Measurements from ENCODE around the gene FGF2.

The FGF2 gene

GRCh38 chr4:122895336-122895995 is 68.8 kb downstream of the FGF2 start:
- no peak for DNase-seq (ENCODE audit: low read depth)

- no peak for DNase-seq (ENCODE audit: low read depth)
Measured at GRCh38 chr4:122896270-122896669, 69.6 kb downstream of the FGF2 start.

DNA sequence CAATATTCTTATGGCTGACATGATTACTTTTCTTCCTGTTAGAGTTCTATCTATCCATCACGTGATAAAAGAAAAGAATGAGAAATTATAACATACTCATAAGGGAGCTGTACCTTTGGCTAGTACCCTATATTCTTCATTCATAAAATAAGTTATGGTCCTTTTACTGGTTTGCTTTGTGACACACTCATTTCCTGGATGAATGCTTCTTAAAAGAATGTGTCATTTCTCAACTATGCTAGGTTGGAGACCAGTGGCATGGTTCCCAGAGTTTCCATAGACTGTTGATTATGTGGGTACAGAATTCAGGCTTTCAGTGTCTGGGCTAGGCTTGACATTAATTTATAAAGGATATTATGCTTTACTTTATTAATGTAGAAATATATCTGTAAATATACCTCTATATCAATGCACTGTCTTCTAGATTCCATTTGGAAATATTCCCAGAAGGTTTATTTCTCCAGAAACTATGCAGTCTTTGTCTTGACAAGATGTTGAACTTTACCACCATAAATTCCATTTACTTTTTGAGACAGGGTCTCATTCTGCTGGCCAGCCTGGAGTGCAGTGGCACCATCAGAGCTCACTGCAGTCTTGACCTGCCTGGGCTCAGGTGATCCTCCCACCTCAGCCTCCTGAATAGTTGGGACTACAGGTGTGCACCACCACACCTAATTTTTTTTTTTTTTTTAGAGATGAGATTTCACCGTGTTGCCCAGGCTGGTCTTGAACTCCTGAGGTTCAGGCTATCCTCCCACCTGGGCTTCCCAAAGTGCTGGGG is 71.9 kb downstream of the FGF2 start:
- no peak for DNase-seq (ENCODE audit: low read depth)

GRCh38 chr4:122899682-122900081 is 73.1 kb downstream of the FGF2 start:
- no peak for DNase-seq (ENCODE audit: low read depth)

DNA sequence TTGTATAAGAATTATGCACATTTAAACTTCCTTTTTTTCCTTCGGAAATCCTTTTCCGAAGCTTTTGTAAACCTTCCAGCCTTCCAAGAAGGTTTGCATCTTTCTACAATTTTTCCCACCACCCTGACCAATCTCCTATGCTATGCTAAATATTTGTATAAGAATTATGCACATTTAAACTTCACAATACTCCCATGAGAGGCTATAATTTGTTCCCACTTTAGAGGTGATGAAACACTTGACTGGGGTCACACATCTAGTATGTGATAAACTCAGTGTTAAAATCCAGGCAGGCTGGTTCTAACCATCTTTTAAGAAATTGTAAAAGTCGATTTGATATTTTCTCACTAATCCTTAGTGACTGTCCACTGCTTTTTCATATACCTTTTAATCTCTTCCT is 73.7 kb downstream of the FGF2 start:
- no peak for DNase-seq (ENCODE audit: low read depth)

GRCh38 chr4:122901247-122902010 is 74.8 kb downstream of the FGF2 start:
- no peak for DNase-seq (ENCODE audit: low read depth)

- DNase-seq (ENCODE audit: low read depth): no peak
Measured at GRCh38 chr4:122903766-122904288, 77.2 kb downstream of the FGF2 start.

GRCh38 chr4:122906859-122907305 is 80.3 kb downstream of the FGF2 start:
- no peak for DNase-seq (ENCODE audit: low read depth)

DNA sequence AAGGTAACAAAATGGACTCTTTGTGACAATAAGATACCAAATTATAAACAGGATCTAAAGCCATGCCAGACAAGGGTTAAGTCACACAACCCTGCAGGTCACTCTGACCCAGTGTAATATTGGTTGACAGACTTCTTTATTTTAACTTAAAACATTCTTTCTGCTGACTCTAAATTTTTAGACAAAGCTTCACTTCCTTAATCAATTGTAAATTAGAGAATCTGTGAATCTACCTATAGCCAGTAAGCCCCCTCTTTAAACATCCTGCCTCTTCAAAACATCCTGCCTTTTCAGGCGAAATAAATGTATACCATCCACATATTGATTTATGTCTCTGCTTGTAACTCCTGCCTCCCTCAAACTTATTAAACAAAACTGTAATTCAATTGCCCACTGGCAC is 81.6 kb downstream of the FGF2 start:
- no peak for DNase-seq (ENCODE audit: low read depth)

DNA sequence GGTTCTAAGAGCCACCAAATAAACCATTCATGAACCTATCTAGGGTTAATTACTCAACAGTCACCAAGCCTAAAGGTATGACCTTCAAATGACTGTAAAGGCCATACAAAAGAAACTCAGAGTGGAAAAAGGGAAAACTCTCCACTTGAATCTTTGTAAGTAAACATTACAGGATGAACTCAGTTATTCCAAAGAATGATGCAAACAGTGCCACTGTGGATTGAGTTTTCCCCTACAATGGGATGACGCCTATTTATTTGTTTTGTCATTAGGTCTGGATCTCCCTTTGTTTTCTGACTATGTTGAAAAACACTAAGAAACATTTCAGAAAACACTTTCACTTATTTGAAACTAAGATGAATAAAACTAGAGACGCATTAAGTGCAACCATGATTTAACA is 83.1 kb downstream of the FGF2 start:
- DNase-seq (ENCODE audit: low read depth): no peak

- no peak for DNase-seq (ENCODE audit: low read depth)
Measured at GRCh38 chr4:122911588-122911987, 85.0 kb downstream of the FGF2 start.

GRCh38 chr4:122912810-122913575 is 86.4 kb downstream of the FGF2 start:
- no peak for DNase-seq (ENCODE audit: low read depth)

DNA sequence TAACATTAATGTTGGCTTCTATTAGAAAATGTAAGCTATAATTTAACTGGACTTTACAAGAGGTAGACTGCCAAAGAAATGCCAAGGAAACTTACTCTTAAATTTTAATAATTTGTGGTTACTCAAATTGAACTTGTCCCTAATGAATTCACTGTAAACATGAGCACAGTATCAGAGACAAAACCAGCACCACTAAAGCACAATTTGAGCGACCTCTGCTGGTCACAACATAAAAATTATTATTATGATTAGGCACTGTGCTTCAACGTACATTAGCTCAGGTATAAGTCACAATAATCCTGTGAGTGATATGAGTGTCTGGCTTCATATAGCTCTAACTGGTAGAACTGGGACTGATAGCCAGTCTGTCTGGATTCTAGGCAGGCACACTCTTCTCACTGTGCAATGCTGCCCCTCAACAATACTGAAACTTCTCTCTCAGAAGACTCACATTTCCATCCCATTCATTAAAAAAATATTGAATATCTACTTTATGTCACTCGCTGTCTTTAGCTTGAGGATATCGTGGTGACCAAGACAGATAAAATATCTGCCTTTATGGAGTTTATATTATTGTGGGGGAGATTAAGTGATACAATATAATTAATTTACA is 87.8 kb downstream of the FGF2 start:
- DNase-seq (ENCODE audit: low read depth): no peak

GRCh38 chr4:122914938-122915337 is 88.3 kb downstream of the FGF2 start:
- no peak for DNase-seq (ENCODE audit: low read depth)

- no peak for DNase-seq (ENCODE audit: low read depth)
Measured at GRCh38 chr4:122917731-122918130, 91.1 kb downstream of the FGF2 start.

DNA sequence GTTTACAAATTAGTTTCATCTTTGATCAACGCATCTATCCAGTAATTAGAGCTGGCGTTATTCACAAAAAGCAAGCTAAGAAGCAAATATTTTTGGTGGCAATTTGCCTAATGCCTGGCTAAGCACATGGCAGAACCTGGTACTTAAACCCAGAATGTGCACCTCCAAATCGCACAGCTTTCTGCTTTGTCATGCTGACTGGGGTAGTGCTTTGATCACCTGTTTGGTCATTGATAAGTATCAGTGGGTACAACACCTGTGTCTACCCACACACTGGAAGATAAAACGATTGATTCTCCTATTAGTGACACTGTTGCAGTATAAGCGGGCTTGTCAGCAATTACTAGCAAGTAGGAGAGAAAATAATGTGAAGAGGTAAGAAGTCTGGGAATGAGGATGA is 93.8 kb downstream of the FGF2 start:
- no peak for DNase-seq (ENCODE audit: low read depth)

DNA sequence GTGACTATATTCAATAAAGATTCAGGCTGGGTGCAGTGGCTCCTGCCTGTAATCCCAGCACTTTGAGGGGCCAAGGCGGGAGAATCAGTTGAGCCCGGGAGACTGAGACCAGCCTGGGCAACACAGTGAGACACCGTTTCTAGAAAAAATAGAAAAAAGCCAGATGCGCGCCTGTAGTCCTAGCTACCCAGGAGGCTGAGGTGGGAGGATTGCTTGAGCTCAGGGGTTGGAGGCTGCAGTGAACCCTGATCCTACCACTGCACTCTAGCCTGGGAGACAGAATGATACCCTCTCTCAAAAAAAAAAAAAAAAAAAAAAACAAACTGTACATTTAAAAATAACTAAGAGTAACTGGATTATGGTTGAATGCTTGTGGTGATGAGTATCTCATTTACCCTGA is 94.7 kb downstream of the FGF2 start:
- DNase-seq (ENCODE audit: low read depth): no peak

GRCh38 chr4:122921971-122922876 is 95.6 kb downstream of the FGF2 start, which contains the start of gene NUDT6:
TSS of gene NUDT6 (minus strand) at chr4:122922597. CDS start at chr4:122922572, 25 bp downstream.
- peak; percentile 11 for DNase-seq (ENCODE audit: low read depth)

- peak; percentile 71 for DNase-seq (ENCODE audit: low read depth)
Measured at GRCh38 chr4:122922877-122923511, 96.4 kb downstream of the FGF2 start.

- no peak for DNase-seq (ENCODE audit: low read depth)
Measured at GRCh38 chr4:122928930-122929329, 102.3 kb downstream of the FGF2 start.
